ENCODE results near the gene PNRC2.

PNRC2 gene

GRCh38 chr1:23925279-23925678 lies 34.3 kb upstream of the PNRC2 start:
- no peak for DNase-seq
- TF ChIP-seq POLR2A (IDR thresholded peaks at IDR 0.05; ENCODE audit: low read length) (no peak), GATA1 (IDR thresholded peaks at IDR 0.05; ENCODE audit: low read depth, low read length) (no peak)

- no peak for DNase-seq
- no peak for TF ChIP-seq POLR2A (IDR thresholded peaks at IDR 0.05; ENCODE audit: low read length)
- no peak for TF ChIP-seq GATA1 (IDR thresholded peaks at IDR 0.05; ENCODE audit: low read depth, low read length)
These were observed 32.5 kb upstream of the PNRC2 start for GRCh38 chr1:23927097-23927496.

- no peak for DNase-seq
- TF ChIP-seq POLR2A (IDR thresholded peaks at IDR 0.05; ENCODE audit: low read length): no peak
- no peak for TF ChIP-seq GATA1 (IDR thresholded peaks at IDR 0.05; ENCODE audit: low read depth, low read length)
These were observed 30.8 kb upstream of the PNRC2 start for GRCh38 chr1:23928789-23929188.

GRCh38 chr1:23930270-23930669 lies 29.4 kb upstream of the PNRC2 start:
- TF ChIP-seq GATA1 (IDR thresholded peaks at IDR 0.05; ENCODE audit: low read depth, low read length) (no peak), POLR2A (IDR thresholded peaks at IDR 0.05; ENCODE audit: low read length) (no peak)
- DNase-seq: no peak

- no peak for DNase-seq
- TF ChIP-seq GATA1 (IDR thresholded peaks at IDR 0.05; ENCODE audit: low read depth, low read length): no peak
- TF ChIP-seq POLR2A (IDR thresholded peaks at IDR 0.05; ENCODE audit: low read length): no peak
These were observed 28.7 kb upstream of the PNRC2 start for GRCh38 chr1:23930861-23931490.

GRCh38 chr1:23931491-23931880 lies 28.1 kb upstream of the PNRC2 start:
- DNase-seq: no peak
- TF ChIP-seq POLR2A (IDR thresholded peaks at IDR 0.05; ENCODE audit: low read length): no peak
- no peak for TF ChIP-seq GATA1 (IDR thresholded peaks at IDR 0.05; ENCODE audit: low read depth, low read length)

GRCh38 chr1:23936481-23937176 lies 23.0 kb upstream of the PNRC2 start:
- DNase-seq: no peak
- TF ChIP-seq GATA1 (IDR thresholded peaks at IDR 0.05; ENCODE audit: low read depth, low read length): no peak
- no peak for TF ChIP-seq POLR2A (IDR thresholded peaks at IDR 0.05; ENCODE audit: low read length)

- no peak for DNase-seq
- TF ChIP-seq POLR2A (IDR thresholded peaks at IDR 0.05; ENCODE audit: low read length) (no peak), GATA1 (IDR thresholded peaks at IDR 0.05; ENCODE audit: low read depth, low read length) (no peak)
These were observed 12.3 kb upstream of the PNRC2 start for GRCh38 chr1:23947366-23947765.

- DNase-seq: no peak
- no peak for TF ChIP-seq GATA1 (IDR thresholded peaks at IDR 0.05; ENCODE audit: low read depth, low read length)
- no peak for TF ChIP-seq POLR2A (IDR thresholded peaks at IDR 0.05; ENCODE audit: low read length)
These were observed 6.6 kb upstream of the PNRC2 start for GRCh38 chr1:23953020-23953419.

GRCh38 chr1:23957096-23957495 lies 2.5 kb upstream of the PNRC2 start:
- no peak for DNase-seq
- no peak for TF ChIP-seq GATA1 (IDR thresholded peaks at IDR 0.05; ENCODE audit: low read depth, low read length)
- no peak for TF ChIP-seq POLR2A (IDR thresholded peaks at IDR 0.05; ENCODE audit: low read length)

- peak in 1 of 2 experiments; percentile 34 for DNase-seq
These were observed 1.4 kb upstream of the PNRC2 start for GRCh38 chr1:23958040-23958809.

- TF ChIP-seq GATA1 (IDR thresholded peaks at IDR 0.05; ENCODE audit: low read depth, low read length): no peak
- TF ChIP-seq POLR2A (IDR thresholded peaks at IDR 0.05; ENCODE audit: low read length): no peak
- peak; percentile 95 to 97 for DNase-seq
These were observed 693 bp upstream of the PNRC2 start for GRCh38 chr1:23958810-23959460.

- DNase-seq: no peak
- TF ChIP-seq POLR2A (IDR thresholded peaks at IDR 0.05; ENCODE audit: low read length): no peak
- no peak for TF ChIP-seq GATA1 (IDR thresholded peaks at IDR 0.05; ENCODE audit: low read depth, low read length)
These were observed 828 bp downstream of the PNRC2 start for GRCh38 chr1:23960291-23961020.

Measured in erythroblast (primary cell).